Thyroid gland (tissue), 4 donors: Measurements from ENCODE around the gene COG5.

Experiments
- CTCF ChIP-seq, 6 experiments: fragments of 200-600 bp in 3 of 6; fragments of 450-650 bp in 3 of 6; sonication (generic) in 3 of 6; IDR thresholded peaks; one replicate each; pipeline ENCODE4 v1.5.1; 2016 to 2019; ENCODE audit warnings: antibody characterized with exemption in 6 of 6, mild to moderate bottlenecking in 2 of 6, inconsistent platforms in 1 of 6, moderate library complexity in 1 of 6
- POLR2A ChIP-seq, 2 donors: fragments of 450-650 bp; IDR thresholded peaks; one replicate each; pipeline ENCODE4 v1.6.1; 2017; ENCODE audit warnings: antibody characterized with exemption in 2 of 2, mild to moderate bottlenecking in 2 of 2, moderate library complexity in 1 of 2

DNA sequence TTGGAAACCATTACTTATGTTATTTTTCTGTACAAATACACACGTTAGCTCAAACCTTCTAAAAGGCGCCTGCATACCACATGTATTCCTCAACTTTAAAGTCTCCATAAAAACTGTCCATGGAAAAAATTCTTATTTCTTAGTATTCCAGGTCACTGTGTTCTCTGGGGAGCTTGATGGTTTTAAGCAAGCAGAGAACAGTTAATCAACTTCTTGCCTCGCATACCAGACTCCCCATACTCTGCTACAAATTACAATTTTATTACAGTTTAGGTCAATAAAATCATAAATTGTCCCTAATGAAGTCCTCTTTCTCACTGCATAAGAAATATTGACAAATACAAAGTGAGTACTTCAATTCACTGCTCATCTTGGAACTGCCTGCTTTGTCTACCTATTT lies 170.9 kb downstream of the COG5 start:
- TF ChIP-seq CTCF (IDR thresholded peaks at IDR 0.05) (no peak), POLR2A (IDR thresholded peaks at IDR 0.05) (no peak)
